IPS-20b (cell line): ENCODE data around the gene STAC2.

Experiments used
- H3K27ac ChIP-seq: one replicate; pipeline ENCODE4 v1.5.1; 2013; ENCODE audit warnings: low read length
- H3K27me3 ChIP-seq: 2 replicates; pipeline ENCODE4 v1.6.1; 2013; ENCODE audit warnings: mild to moderate bottlenecking, low read length, inconsistent platforms; ENCODE audit not compliant: insufficient read depth
- H3K36me3 ChIP-seq: 2 replicates; pipeline ENCODE4 v1.6.1; 2013; ENCODE audit warnings: low read depth, mild to moderate bottlenecking, inconsistent platforms, low read length, moderate library complexity; ENCODE audit not compliant: insufficient read depth
- H3K4me1 ChIP-seq: 2 replicates; pipeline ENCODE4 v1.6.1; 2013; ENCODE audit warnings: mild to moderate bottlenecking, control low read depth, inconsistent platforms, low read length, moderate library complexity; ENCODE audit not compliant: insufficient read depth
- H3K4me3 ChIP-seq: 2 replicates; pipeline ENCODE4 v1.5.1; 2013; ENCODE audit warnings: mild to moderate bottlenecking, low read length, inconsistent platforms
- H3K9ac ChIP-seq: 2 replicates; pipeline ENCODE4 v1.6.1; 2013; ENCODE audit warnings: low read depth, mild to moderate bottlenecking, inconsistent platforms, low read length, moderate library complexity
- H3K9me3 ChIP-seq: 2 replicates; pipeline ENCODE4 v1.6.1; 2013; ENCODE audit warnings: mild to moderate bottlenecking, low read depth, low read length, inconsistent platforms; ENCODE audit not compliant: insufficient read depth

Gene STAC2

DNA sequence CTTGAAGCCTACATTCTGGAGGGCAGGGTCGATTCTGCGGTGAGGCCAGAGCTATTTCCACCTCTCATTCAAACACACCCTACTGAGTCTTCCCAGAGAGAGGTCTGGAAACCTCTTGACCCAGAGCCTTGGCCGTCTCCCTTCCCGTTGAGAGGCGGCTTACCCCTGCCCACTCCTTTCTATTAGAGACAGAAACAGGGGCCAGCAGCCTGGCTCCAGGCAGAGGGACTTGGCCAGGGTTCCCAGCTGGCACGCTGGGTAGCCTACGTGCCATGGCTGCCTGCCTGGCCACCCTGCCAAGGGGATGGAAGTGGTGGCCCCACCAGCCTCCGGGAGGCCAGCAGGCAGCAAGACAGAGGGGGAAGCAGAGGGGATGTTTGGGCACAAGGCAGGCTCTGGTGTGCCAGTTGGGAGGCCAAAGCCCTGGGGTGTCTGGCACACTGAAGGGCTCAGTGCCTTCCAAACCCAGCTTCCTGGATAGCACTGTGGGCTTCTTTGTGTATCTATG, 6.0 kb downstream of the STAC2 start:
- H3K36me3 ChIP-seq = no peaks in the 10 kb centered on the region
- no peak overlapping the region for H3K27ac ChIP-seq
- H3K9ac ChIP-seq = no peak overlapping the region
- H3K27me3 ChIP-seq = peaks cover 75% of the 10 kb centered on the region
- H3K9me3 ChIP-seq = no peaks in the 10 kb centered on the region
- H3K4me3 ChIP-seq = no peak overlapping the region
- peaks cover 4% of the 10 kb centered on the region; the same call in 1 of the 2 replicates for H3K4me1 ChIP-seq

DNA sequence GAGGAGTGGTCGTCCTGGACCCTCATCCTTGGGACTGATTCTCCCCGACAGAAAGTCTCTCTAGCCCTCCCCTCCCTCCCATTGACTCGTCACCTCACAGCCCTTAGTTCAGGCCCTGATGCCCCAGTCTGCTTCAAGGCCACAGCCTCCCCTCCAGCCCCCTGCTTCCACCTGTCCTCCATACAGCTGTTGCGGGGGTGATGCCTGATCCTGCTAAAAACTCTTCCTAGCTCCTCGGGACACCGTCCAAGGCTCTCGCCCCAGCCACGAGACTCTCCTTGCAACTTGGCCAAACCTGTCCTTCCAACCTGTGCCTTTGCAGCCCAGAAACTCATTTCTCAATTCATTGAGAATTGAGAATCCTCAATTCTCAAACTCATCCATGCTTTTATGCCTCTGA, 6.8 kb downstream of the STAC2 start:
- Histone ChIP-seq H3K4me1 (no peaks in the 10 kb centered on the region; the same call in 1 of the 2 replicates), H3K27ac (no peak overlapping the region), H3K9ac (no peak overlapping the region), H3K9me3 (no peaks in the 10 kb centered on the region), H3K27me3 (peaks cover 67% of the 10 kb centered on the region), H3K36me3 (no peaks in the 10 kb centered on the region), H3K4me3 (no peak overlapping the region)

DNA sequence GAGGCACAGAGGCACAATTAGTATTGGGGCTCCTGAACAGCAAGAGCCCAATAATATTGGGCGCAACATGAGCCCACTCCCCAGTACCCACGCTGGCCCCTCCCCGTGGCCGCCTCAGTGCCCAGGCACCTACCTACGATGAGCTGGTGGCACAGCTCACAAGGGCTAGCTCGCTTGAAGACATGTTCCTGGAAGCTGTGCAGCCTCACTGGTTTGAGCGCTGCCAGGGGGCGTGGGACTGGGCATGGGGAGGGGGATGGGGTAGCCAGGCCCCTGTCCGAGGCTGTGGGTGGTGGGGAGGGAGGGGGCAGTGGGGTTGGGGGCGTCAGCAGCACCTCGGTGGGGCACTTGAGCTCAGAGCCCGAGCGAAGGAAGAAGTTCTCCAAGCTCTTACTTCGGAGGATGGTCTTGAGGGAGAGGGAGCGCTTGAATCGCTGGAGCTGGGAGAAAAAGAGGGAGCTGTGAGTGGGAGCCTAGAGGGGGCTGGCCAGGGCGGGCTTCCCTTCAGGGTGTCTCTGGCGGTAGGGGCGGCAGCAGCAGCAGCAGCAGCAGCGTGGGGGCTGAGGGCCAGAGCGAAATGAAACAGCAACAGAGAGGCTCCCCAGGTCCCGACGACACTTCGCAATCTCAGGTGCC, 7.9 kb downstream of the STAC2 start:
- H3K4me3 ChIP-seq = peak overlapping the region; percentile 48; the same call in 1 of the 2 replicates
- H3K27me3 ChIP-seq = peaks cover 57% of the 10 kb centered on the region
- no peaks in the 10 kb centered on the region for H3K9me3 ChIP-seq
- H3K27ac ChIP-seq = no peak overlapping the region
- H3K9ac ChIP-seq = no peak overlapping the region
- H3K4me1 ChIP-seq = no peaks in the 10 kb centered on the region
- no peaks in the 10 kb centered on the region for H3K36me3 ChIP-seq

DNA sequence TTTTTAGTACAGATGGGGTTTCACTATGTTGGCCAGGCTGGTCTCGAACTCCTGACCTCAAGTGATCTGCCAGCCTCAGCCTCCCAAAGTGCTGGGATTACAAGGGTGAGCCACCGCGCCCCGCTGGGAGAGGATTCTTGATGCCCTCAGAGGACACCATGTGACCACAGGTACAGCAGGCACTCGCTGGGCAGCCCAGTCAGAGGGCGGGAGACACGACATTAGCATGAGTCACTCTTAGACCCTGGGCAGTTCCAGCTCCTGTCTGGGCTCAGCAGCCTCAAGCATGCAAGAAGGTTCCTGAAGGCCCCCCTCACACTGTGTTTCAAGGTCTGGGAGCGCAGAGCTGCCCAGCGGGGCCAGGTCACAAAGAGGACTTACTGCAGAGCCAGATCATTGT, 11.9 kb downstream of the STAC2 start:
- no peak overlapping the region for H3K4me3 ChIP-seq
- no peak overlapping the region for H3K9ac ChIP-seq
- peaks cover 7% of the 10 kb centered on the region; the same call in 1 of the 2 replicates for H3K4me1 ChIP-seq

DNA sequence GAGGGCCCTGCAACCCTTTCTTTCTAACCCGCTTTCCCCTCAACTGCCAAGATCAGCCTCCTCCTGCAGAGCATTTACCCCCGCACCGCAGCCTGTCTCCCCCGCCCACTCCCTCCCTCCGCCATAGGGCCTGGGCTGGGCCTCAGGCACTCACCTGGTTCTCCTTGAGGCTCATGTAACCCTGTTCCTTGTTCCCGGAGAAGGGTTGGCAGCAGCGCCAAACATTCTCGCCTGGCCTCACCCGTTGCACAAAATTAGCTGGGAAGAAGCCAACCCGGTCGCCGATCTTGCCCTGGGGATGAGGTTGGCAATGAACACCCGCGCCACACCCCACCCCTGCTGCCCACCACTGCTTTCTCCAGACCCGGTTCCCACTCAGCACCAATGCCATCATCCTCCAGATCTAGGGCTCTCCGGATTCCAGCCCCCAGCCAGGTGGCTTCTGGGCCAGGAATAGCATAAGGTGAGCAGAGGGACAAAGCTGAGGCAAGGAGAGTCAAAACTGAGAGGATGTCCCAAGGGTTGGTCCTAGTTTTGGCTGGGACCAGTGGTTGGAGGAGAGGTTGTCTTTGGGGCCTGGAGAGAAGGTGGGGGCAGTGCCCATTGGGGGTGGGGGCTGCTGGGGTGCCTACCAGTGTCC, 12.8 kb downstream of the STAC2 start:
- H3K4me1 ChIP-seq = peaks cover 10% of the 10 kb centered on the region; the same call in 1 of the 2 replicates
- no peaks in the 10 kb centered on the region for H3K36me3 ChIP-seq
- peaks cover 49% of the 10 kb centered on the region for H3K27me3 ChIP-seq
- no peaks in the 10 kb centered on the region for H3K9me3 ChIP-seq
- H3K27ac ChIP-seq = no peak overlapping the region
- H3K9ac ChIP-seq = no peak overlapping the region
- no peak overlapping the region for H3K4me3 ChIP-seq

More for the DNA sequence above, 11.9 kb downstream of the STAC2 start:
- Histone ChIP-seq H3K27me3 (peaks cover 54% of the 10 kb centered on the region), H3K36me3 (no peaks in the 10 kb centered on the region), H3K27ac (no peak overlapping the region), H3K9me3 (no peaks in the 10 kb centered on the region)

DNA sequence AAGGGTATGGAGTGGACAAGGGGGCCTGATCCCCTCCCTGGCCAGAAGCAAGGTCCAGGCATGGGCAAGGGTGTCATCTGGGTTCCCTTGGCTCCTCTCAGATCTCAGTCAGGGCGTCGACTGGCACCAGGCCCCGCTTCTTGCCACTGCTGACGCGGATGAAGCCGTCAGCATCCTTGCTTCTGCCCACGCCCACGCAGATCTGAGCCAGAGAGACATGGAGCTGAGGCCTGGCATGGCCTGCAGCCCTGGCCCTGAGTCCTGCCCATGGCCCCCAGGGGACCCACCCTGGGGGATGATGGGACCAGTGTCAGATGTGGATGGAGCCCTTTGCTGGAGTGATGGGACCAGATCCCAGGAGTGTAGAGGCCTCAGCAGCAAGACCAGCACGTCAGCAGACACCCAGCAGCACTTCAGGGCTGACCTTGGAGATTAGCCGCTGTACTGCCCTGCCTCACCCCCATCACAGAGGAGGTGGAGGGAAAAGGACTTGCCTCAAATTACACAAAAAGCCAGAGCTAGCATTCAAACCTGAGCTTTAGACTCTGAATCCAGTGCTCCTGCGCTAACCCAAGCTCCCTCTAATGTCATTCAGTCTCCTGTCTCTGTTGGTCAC, 13.4 kb downstream of the STAC2 start:
- no peaks in the 10 kb centered on the region for H3K9me3 ChIP-seq
- peaks cover 10% of the 10 kb centered on the region; the same call in 1 of the 2 replicates for H3K4me1 ChIP-seq
- no peak overlapping the region for H3K4me3 ChIP-seq
- no peak overlapping the region for H3K27ac ChIP-seq
- no peaks in the 10 kb centered on the region for H3K36me3 ChIP-seq
- peaks cover 43% of the 10 kb centered on the region for H3K27me3 ChIP-seq
- no peak overlapping the region for H3K9ac ChIP-seq

DNA sequence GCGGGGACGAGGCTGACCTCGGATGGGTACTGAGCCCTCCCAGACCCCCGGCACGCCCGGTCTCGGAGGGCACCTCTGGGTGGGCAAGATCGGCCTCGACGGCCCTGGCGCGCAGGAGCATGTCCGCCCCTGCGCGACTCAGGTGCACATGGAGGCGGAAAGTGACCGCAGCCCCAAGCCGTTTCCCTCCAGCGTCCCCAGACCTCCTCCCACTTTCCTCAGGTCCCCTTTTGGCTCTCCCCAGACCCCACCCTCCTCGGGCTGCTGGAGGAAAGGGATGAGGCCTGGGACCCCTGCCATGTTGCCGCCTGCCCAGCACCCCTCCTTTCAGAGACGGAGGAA, 15.7 kb downstream of the STAC2 start:
- Histone ChIP-seq H3K4me1 (peaks cover 13% of the 10 kb centered on the region; the same call in 1 of the 2 replicates), H3K27ac (no peak overlapping the region), H3K27me3 (peaks cover 31% of the 10 kb centered on the region), H3K9ac (peak overlapping the region; percentile 48; the same call in 1 of the 2 replicates), H3K9me3 (no peaks in the 10 kb centered on the region), H3K36me3 (peaks cover 2% of the 10 kb centered on the region), H3K4me3 (peak overlapping the region; percentile 63; the same call in 1 of the 2 replicates)

DNA sequence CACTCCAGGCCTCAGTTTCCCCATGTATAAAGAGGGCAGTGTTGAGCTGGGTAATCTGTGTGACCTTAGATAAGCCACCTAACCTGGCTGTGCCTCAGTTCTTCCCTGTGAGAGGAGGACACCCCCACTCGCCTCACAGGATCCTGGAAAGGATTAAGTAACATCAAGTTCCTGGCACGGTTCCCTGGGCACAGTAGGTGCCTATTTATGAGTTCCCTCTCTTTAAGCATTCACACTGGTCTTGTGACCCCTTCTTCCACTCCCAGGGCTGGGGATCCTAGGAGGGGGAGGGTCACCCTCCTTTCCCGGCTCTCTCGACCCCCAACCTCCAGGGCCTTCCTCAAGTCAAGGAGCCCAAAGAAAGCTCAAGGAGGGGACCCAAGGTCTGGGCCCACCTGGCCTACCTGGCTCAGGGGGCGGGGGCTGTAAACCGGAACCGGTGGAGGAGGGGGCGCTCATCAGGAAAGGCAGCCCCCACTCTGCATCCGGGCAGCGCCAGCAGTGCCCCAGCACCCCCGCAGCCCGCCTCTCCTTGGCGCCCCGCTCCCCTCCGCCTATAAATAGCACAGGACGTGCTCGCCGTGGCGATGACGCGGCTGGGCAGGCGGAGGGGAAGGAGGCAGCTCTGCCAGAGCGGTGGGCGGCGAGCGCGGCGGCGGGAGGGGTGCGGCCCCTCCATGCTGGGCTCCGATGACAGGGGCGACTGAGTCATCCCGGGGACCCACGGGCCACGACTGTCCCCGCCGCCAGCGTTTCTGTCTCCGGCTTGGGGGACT, 16.2 kb downstream of the STAC2 start:
- no peak overlapping the region for H3K27ac ChIP-seq
- H3K36me3 ChIP-seq = peaks cover 8% of the 10 kb centered on the region
- peaks cover 31% of the 10 kb centered on the region for H3K27me3 ChIP-seq
- H3K9me3 ChIP-seq = no peaks in the 10 kb centered on the region
- H3K4me1 ChIP-seq = peaks cover 13% of the 10 kb centered on the region; the same call in 1 of the 2 replicates
- H3K9ac ChIP-seq = peak overlapping the region; percentile 48; the same call in 1 of the 2 replicates
- peak overlapping the region; percentile 63; the same call in 1 of the 2 replicates for H3K4me3 ChIP-seq

DNA sequence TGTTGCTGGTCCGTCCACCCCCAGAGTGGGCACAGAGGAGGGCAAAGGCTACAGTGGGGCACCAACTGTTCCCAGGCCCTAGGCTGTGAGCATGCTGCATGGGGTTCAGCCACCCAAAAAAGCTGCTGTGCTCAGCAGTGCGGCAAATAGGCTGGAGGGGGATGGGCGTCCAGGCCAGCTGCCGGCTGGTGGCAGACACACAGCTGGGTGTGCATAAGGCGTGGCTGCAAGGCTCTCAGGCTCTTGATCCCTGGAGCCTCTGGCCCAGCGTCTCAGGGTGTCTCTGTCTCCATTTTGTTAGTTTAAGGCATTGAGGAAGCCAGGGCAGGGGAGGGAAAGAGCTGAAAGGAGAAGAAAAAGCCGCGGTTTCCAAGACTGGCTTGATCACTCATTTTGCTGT, 16.9 kb downstream of the STAC2 start:
- H3K27me3 ChIP-seq = peaks cover 31% of the 10 kb centered on the region
- H3K36me3 ChIP-seq = peaks cover 14% of the 10 kb centered on the region
- H3K4me1 ChIP-seq = peaks cover 13% of the 10 kb centered on the region; the same call in 1 of the 2 replicates
- H3K27ac ChIP-seq = no peak overlapping the region
- no peak overlapping the region for H3K9ac ChIP-seq
- no peaks in the 10 kb centered on the region for H3K9me3 ChIP-seq
- H3K4me3 ChIP-seq = no peak overlapping the region; the same call in 1 of the 2 replicates

DNA sequence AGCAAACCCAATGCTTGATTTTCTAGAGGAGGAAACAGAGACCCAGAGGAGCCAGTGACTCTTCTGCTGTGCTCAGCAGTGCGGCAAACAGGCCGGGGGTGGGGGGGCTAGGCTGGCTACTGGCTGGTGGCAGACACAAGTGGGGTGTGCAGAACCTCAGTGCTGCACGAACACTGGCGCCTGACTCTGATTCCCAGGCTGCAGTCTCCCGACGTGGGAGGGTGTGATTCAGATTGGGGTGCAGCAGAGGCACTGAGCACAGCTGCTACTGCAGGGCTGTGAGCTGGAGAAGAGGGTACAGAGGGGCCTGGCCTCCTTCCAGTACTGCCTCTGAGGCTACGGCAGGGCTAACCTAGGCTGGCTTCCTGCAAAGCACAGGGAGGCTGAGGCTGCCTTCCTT, 17.6 kb downstream of the STAC2 start:
- Histone ChIP-seq H3K4me1 (peaks cover 13% of the 10 kb centered on the region; the same call in 1 of the 2 replicates), H3K4me3 (no peak overlapping the region), H3K9me3 (no peaks in the 10 kb centered on the region), H3K9ac (no peak overlapping the region), H3K27ac (no peak overlapping the region), H3K27me3 (peaks cover 31% of the 10 kb centered on the region), H3K36me3 (peaks cover 22% of the 10 kb centered on the region)

DNA sequence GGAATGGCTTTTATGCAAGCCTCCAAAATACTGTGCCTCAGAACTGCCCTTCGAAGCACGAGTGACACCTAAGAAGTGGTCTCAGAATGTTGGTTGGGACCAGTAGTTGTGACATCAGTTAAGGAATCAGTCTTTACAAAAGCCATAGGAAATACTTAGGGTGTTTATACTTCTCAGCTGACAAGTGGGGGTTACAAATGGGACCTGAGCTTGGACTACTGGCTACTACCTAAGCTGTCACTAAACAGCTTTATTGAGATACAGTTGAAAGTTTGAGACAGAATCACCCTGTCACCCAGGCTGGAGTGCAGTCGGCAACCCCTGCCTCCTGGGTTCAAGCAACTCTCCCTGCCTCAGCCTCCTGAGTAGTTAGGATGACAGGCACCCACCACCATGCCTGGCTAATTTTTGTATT, 20.6 kb downstream of the STAC2 start:
- peaks cover 17% of the 10 kb centered on the region; the same call in 1 of the 2 replicates for H3K4me1 ChIP-seq
- H3K27me3 ChIP-seq = peaks cover 17% of the 10 kb centered on the region
- H3K36me3 ChIP-seq = peaks cover 49% of the 10 kb centered on the region
- no peak overlapping the region for H3K4me3 ChIP-seq
- no peak overlapping the region for H3K27ac ChIP-seq
- H3K9me3 ChIP-seq = no peaks in the 10 kb centered on the region
- no peak overlapping the region for H3K9ac ChIP-seq
